GM19468 (cell line): ENCODE measurements around the gene STK40.

ENCODE experiments used
- ATAC-seq: cut with Tn5 transposase; IDR thresholded peaks from one replicate; pipeline ENCODE4 v1.9.1; 2021; ENCODE audit warnings: mild to moderate bottlenecking, moderate library complexity, moderate number of reproducible peaks; ENCODE audit not compliant: unreplicated experiment; ENCODE audit errors: extremely low read depth

Gene STK40

DNA sequence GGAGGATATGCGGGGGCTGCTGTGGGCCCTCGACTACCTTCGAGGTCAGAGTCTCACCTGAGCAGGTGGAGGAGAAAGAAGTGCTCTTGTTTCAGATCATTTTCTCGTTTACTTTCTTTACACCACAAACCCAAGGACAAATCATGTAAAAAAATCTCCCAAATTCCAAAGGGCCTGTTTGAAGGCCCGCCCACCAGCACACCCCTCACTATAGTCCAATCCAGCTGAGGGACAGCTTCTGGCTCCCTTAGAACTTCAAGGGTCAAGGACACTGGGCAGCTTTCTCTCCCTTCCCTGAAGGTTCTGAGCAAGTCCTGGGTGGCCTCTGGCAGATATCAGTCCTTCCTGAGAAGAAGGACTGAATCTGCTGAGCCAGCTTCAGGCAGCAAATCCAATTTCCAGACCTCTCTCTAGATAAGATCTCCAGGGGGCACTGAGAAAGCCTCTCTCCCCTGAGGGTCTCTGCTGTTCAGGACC lies 5.5 kb downstream of the STK40 start:
- ATAC-seq, result no peak

DNA sequence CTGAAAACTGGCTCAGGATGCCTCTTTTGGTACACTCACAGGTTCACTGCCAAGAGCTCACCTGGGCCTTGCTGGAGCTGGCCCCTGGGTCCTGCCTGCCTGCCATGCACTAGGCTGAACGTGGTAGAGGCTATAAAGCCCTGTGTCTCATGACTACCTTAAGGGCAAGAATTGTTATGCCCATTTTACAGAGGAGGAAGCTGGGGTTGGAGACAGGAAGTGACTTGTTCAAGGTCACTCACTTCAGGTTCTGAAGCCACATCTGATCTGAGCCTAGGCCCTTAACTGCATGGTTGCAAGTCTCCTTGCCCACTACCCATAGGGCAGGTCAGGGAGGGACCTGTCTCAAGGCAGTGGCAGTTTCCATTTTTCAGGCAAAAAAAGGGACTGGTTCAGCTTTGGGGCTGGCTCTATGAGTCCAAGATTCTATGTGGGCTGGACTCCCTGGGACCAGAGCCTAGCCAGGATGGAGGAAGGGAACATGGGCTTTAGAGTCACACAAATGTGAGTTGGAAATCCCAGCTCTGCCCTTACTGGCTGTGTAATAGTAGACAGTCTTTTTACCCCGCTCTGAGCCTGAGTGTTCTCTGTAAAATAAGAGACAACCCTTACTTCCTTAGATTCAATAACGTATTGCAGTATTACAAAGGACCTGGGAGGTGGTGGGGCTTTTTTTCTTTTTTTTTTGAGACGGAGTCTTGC lies 7.8 kb downstream of the STK40 start:
- no peak for ATAC-seq

DNA sequence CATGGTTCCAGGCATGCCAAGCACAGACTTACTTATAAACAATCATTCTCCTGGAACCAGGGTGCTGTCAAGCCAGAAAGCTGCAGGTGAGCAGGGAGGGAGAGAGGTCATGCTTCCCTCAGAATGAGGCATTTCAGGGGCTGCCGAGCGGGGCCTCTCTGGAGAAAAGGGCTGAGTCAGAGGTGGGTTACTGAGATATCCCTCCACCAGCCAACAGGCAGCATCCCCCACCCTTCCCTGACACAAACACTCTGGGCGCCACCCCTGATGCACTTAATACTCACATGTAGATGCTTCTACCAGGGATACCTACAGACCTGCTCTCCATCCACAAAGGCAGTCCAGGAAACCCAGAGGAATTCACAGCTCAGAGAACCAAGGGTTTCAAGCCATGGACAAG lies 13.1 kb downstream of the STK40 start:
- no peak for ATAC-seq

DNA sequence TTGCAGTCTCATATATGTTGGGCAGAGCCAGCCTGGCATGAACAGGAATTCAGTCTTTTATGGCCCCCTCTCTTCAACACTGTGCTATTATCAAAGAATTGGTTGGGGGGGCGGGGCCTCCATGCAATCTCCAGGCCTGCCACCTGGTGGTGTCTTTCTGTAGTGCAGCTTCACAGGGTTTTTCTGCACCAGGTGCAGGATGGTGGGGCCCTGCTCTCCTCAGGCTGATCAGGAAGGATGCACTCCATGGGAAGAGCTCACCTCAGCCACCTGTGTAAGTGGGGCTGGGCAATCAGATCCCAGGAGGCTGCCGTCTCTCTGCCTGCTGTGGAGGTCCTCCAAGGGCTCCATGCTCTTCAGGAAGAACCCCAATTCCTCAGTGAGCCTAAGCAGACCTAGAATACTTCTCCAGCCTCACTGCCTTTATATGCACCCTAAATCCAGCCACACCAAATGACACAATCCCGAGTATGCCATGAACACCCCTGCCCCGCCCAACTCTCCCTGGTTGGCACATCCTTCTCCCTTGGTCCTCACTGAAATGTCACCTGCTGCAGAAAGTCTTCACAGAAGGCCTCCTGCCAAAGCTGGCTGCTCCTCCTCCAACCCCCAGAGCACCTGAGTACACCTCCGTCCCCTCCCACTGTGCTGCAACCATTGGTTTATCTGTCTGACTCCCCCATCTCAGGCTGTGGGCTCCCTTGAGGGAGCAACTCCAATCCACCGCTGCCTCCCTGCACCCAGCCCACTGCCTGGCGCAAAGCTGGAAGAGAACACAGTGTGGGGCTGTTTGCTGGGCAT lies 16.5 kb downstream of the STK40 start:
- ATAC-seq, result no peak

DNA sequence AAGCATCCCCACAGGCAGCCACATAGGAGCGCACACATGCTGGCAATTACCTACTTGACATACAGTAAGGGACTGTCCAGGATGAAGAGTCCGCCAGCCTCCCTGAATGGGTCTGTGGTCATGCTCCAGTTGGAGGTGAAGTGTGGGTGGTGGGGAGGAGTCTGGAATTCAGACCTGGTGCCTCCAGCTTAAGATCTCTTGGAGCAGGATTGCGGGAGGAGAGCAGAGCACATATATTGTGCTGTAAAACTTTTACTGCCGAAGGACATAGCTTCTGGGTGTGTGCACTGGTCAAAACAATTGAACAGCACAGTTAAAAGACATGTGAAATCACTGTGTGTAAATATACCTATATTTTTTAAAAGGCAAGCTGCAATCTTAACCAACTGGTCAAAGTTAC lies 17.9 kb downstream of the STK40 start:
- no peak for ATAC-seq

DNA sequence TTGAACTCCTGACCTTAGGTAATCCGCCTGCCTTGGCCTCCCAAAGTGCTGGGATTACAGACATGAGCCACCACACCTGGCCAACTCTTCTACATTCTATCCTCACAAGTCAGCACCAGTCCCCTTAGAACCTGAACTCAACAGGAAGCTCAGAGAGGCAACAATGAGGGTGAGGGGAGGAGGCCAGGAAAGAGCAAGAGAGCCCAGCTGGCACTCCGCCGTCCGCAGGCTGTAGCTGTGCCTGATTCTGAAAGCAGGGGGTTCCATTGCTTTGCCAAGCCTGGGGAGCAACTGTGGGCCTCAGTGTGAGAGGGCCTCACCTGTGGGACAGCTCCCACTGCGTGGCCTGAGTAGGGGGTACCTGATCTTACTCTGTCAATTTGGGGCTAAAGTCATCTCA lies 18.7 kb downstream of the STK40 start:
- no peak for ATAC-seq

DNA sequence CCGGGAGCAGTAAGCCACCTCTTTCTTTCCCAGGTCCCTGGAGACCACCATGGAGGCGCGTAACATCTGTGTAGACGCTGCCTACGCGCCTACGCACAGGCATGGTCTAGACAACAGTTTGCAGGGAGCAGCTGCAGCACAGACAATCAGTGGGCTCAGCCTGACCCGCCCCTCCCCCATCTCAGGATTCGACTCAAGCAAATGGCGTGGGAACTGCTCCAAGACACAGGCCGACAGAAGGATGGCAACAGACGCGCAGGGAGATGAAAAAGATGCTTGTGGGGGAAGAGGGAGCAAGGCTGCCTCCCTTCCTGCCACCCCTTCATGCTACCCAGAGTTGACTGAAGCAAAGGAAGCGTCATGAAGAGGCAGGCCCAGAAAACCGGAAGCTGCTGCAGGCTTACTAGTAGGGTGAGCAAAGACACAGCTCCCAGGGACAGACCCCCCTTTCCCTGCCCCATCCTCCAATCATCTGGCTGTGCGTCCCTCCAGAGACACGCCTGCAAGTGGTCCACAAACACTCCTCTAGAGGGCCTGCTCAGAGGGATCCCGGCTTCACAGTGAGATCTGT lies 19.5 kb downstream of the STK40 start:
- ATAC-seq, result no peak

DNA sequence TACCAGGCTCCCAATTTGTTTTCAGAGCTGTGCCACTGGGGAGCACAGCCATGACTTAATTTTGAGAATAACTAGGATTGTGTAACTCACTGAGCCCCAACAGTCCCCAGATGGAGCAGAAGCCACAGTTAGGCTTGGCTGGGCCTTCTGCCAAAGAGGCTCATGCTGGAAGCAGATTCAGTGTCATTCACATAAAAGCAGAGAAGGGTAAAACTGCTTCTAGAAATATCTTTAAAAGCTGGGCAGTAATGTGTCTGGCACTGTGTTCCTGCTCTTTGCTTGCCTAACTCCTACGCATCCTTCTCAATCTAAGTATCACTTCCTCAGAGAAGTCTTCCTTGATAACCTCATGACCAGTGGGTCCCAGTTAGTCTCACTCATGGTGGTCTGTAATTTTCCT lies 20.3 kb downstream of the STK40 start:
- ATAC-seq, result no peak

DNA sequence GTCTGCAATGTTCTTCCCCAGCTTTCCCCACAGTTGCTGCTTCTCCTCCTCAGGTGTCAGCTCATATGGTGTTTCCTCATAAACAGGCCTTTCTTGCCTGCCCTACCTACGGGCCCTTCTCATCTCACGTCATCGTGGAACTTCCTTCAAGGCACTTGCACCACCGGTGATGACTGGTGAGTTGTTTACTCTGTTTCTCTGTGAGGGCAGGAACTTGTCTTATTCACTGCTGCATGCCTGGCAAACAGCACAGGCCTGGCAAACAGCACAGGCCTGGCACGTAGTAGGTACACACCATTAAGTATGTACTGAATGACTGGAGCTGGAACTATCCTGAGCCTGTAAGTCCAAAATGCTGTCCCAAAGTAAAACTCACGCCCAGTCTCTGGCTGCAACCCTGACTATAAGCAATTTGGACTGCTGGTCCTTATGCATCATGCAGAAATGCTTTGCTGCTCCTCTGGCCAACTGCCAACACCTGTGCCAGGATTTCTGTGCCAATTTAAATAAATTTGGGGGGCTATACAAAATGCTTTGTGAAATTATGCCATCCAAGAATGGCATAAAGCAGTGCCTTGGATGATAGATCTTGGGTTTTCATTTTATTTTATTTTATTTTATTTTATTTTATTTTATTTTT lies 25.7 kb downstream of the STK40 start:
- no peak for ATAC-seq

DNA sequence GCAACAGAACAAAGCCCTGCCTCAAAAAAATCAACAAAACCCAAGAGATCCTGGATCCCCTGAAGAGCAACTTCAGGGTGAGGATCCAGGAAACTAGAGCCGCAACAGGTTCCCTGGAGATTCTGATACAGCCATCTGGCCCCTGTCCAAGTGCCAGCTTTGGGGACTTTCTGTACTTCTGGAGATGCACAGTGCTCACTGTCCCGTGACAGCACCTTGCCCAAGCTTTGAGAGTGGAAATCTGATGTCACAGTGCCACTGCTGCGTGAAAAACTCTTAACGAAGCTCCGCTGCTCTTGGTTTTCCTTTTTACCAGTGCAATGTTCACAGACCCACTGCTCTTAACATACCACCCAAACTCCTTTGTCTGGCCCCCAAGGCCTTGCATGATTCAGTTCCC lies 26.3 kb downstream of the STK40 start:
- ATAC-seq, result no peak

DNA sequence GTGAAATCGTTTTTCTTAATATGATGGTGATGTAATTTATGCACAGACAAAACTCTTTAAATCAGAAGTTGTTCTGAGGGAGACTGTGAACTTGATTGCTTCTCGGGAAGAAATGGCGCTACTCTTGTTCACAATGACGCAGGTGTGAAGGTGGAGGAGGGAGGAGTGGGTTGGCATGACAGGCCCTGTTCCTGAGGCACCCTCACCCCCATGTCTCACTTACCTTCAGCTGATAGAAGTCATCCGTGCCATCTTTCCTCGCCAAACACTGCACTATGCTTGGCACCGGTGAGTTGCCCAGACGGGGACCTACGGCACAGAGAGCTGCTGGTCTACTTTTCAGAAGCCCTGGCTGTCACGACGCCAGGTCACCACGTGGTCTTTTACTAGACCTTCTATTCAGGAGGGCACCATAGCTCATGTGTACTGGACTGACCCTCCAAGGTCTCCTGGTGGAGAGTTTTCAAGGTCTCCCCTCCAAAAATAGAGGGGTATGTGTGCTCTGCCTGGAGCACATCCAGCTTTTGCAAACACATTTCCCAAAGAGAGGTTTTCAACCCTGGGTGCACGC lies 27.1 kb downstream of the STK40 start:
- no peak for ATAC-seq

DNA sequence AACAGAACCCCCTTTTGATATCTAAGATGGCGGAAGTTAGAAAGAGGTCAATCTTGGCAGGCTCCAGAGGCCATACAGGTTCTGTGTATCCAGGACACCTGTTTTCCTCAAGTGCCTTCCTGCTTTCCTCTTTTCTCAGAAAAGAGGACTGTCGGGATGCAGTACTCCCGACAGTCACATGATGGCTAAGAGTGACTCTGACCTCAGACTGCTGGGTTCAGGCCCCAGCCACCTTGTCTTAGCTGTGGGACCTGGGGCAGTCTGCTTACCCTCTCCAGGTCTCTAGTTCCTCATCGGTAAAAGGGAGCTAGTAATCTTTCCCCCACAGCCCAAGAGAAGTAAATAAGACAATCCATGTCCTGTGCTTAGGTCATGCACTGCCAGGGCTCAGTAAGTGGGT lies 29.9 kb downstream of the STK40 start:
- ATAC-seq, result no peak

DNA sequence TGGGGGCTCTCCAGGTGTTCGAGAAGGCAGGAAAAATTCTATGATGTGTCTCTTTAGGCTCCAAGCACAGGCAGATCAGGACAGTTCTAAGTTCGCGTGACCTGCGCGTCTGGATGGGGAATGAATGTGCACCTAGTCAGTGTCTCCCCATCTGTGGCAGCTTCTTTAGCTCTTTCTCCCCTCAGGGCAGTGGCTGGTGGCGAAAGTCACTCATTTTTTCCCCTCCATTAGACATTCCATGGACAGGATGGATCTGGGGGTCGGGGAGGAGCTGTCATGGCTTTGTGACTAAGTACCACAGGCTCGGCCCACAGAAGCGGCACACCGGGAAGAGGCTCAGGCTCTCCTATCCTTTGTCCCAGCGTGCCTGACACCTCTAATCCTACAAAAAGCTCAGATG lies 31.2 kb downstream of the STK40 start:
- no peak for ATAC-seq

DNA sequence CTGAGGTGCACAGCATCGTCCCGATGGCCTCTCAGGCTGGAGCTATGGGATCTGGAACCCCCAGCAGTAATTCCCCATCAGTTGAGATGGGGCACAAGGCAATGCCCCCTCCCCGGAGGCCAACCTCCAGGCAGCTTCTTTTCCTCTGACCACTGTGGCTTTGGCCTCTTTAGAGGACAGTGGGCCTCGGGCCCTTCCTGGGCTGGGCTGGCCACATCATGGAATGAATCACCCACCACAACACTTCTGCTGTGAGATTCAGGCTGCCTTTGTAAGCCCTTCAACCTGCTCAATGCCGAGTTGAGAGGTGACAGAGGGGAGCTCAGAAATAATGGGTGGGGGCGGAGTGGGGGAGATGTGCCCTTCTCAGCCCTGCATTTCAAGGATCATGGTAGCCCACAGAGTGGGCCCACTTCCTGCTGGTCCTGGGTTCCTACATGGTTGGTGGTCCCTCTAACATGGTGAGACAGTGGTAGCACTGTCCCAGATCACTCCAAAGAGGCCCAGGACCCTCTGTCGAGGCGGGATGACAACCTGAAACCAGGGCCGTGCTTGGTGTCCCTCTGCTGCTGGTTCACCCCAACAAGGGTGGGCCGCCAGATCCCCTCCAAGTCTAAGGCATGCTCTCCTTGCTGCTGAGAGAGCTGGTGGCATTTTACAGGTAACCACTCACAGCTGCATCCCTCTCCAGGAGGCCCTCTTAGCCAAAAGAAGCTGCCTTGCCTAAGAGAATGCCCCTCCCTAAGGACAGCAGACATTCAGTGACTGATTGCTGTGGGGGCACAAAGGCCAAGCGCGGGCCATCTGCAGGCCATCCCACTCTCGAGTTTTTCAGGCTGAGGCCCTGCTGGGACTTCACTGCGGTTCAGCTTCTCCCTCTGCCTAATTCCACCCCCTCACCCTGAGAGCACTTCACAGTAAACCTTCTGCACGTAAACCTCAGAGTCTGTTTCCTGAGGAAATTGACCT lies 32.5 kb downstream of the STK40 start:
- no peak for ATAC-seq

DNA sequence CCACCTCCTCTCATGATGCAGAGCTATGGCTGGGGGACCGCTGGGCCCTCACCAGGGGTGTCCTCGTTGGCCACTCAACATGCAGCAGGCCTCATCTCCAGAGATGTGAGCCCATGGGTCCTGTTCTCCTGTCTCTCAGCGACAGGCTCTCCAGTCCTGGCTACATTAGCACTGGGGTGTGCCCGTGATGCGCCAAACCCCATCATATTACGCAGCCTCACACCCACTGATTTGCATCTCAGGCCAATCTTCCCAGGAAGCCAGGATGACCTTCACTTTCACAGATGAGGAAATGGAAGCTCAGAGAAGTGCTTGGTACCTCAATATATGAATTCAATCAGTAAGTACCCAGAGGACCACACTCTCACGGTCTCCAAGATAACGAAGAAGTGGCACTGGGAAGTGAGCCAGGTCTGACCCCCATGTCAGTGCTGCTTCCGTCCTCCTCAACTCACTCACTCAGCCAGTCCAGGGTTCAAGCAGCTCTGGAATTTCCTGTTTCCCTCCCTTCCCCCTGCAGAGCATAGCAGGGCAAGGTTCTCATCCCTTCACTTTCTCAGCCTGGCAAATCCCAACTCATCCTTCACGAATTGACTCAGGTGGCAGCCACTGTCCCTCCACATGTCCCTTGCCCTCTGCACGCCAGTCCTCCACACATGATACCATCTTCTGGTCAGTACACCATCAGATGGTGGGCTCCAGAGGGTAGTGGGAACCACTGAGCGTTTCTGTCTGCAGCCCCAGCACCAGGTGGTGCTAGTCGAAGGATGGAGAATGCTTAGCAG lies 33.4 kb downstream of the STK40 start:
- no peak for ATAC-seq

DNA sequence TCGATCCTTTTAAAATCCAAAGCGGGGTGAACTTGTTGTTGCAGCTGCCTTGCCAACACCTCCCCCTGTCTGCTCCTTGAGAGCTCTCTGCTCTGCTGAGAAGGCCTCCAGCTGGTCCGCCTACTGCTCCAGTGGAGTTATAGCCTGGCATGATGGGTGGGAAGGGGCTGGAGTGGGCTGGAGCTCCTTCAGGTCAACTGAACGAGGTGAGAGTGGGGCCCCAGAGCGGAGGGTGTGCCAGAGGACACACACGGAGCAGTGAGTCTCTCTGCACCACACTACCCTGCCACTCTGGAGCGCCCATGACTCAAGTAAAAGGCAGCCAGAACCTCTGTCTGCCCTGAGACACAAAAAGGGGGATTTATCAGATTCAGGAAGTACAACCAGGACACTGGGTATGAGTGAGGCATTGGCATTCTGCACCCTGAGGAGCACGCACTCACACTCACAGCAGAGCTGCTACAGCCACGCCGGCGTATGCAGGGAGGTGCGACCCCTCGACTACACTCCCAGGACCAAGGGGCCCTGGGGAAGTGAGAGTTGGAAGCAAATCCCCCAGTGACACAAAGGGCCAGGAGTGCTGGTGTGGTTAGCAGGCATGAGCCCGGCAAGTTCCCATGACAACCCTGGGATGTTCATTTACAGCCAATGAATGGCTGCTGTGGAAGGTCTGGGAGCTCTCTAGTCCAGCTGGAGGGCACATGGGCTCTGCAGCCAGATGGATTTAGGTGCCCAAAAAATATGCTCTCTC lies 34.3 kb downstream of the STK40 start:
- no peak for ATAC-seq

DNA sequence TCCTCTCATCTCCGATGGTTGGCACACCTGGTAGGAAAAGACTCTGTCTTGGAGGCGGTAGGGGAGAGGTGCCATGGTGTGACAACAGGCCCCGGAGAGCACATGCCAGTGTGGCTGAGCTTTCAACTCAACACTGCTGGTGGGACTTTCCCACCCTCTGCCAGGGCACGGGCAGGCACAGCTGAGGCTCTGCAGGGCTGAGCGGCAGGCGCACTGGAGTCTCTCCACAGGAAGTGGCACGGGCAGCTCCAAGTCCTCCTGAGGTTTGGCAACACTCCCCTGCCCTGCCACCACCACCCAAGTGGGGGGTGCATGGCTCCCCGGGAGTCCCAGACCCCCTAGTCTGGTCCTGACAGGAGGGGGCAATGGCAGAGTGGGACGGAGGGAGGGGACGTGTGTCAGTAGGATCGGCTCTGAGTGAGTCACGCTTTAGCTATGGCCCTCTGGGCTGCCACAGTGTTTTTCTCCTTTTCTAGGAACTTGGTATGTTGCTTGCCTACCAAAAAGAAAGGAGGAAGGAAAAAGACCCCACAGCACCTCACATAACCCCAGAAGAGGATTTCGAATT lies 35.0 kb downstream of the STK40 start:
- ATAC-seq, result no peak

DNA sequence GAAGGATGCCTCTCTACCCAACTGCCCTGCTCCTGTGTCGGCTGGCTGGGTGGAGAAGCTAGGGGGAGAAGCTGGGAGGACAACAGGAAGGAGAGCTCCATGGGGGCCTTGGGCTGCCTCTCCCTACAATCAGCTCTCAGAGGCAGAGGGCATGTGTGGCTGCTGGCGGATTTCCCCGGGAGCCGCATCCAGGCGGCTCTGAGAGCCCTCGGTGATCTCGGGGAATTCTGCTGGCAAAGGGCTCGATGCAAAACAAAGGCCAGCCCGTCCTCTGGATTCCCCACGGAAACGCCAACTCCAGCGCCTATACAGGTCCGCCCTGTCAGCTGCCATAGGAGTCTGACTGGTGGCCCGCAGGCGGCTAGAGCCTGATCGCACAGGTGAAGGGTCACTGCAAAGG lies 35.9 kb downstream of the STK40 start:
- ATAC-seq, result no peak
